HUES48 (cell line): ENCODE measurements around the gene CDKN2A.

Source experiments
- H3K27ac ChIP-seq: one replicate; pipeline ENCODE4 v1.7.0; 2013; ENCODE audit warnings: low read depth, low read length, inconsistent platforms
- H3K27me3 ChIP-seq: 2 replicates; pipeline ENCODE4 v1.6.1; 2013; ENCODE audit warnings: mild to moderate bottlenecking, low read length; ENCODE audit not compliant: control insufficient read depth, insufficient read depth
- H3K36me3 ChIP-seq: 2 replicates; pipeline ENCODE4 v1.6.1; 2013; ENCODE audit warnings: low read length; ENCODE audit not compliant: control insufficient read depth, insufficient read depth
- H3K4me1 ChIP-seq: 2 replicates; pipeline ENCODE4 v1.6.1; 2013; ENCODE audit warnings: mild to moderate bottlenecking, low read length; ENCODE audit not compliant: control insufficient read depth, insufficient read depth
- H3K4me3 ChIP-seq: 2 replicates; pipeline ENCODE4 v1.5.1; 2013; ENCODE audit warnings: mild to moderate bottlenecking, low read depth, low read length
- H3K9ac ChIP-seq: 2 replicates; pipeline ENCODE4 v1.6.1; 2013; ENCODE audit warnings: mild to moderate bottlenecking, low read depth, low read length, moderate library complexity
- H3K9me3 ChIP-seq: 2 replicates; pipeline ENCODE4 v1.6.1; 2013; ENCODE audit warnings: low read length; ENCODE audit not compliant: control insufficient read depth, insufficient read depth

Gene CDKN2A

DNA sequence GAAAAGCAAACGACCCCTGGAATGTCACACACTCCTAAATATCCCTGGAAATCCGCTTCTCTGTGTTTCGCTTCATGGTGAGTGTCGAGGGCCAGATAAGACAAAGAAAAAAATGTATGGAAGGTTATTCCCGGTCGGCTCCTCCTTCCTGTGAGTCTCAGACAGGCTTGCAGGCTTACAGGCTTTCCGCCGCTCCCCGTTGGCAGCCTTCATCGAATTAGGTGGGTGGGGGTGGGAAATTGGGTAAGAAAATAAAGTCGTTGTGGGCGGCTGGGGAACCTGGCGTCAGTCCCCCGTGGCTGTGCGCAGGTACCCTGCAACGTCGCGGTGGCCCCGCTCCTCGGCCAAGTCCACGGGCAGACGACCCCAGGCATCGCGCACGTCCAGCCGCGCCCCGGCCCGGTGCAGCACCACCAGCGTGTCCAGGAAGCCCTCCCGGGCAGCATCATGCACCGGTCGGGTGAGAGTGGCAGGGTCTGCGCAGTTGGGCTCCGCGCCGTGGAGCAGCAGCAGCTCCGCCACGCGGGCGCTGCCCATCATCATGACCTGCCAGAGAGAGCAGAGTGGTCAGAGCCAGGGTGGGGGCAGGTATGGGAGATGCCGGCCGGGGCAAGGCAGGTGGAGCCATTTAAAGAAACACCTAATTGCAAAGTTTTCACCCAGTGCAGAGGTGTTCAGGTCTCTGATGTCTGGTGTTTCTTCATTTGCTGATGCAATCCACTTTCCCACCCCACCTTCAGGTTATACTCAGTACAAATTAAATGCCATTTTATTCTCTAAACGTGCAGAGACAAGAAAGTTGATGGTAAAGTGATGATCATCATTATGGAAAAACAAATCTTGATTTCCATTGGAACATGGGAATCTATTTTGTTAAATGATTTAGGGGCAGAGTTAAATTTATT lies 11.8 kb upstream of the CDKN2A start:
- Histone ChIP-seq H3K9ac (no peak overlapping the region), H3K27ac (no peak overlapping the region), H3K4me1 (peaks cover 17% of the 10 kb centered on the region; the same call in 1 of the 2 replicates), H3K9me3 (no peaks in the 10 kb centered on the region), H3K27me3 (peaks cover 94% of the 10 kb centered on the region), H3K4me3 (peak overlapping the region; percentile 52), H3K36me3 (no peaks in the 10 kb centered on the region)

DNA sequence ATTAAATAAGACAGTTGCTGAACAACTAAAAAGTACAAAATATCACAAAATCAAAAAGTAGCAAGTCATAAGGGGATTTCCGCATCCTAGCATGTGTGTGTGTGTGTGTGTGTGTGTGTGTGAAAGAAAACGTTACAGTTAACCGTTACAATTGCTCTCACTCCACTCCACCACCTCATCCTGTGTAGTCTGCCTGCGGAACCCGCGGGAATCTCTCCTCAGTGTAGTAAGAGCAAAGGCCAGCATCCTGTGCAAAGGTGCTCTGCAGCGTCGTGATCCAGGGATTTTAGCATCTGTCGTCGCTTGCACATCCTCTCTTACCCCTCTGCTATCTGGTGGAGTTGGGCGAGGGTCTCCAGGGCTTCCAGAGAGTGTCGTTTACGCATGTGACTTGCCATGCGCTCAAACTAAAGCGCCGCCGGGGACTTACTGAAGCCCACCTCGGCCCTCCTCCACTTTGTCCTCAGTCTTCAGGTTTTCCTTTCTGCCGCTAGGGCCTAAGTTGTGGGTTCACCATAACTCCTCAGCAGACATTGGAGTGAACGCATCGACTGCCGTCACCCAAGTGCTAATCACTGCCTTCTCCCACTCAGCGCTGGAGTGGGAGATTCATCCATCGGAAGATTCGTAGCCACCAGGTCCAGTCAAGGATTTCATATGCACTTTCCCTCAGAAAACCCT lies 11.0 kb upstream of the CDKN2A start:
- Histone ChIP-seq H3K27me3 (peaks cover 94% of the 10 kb centered on the region), H3K27ac (no peak overlapping the region), H3K9me3 (no peaks in the 10 kb centered on the region), H3K4me3 (peak overlapping the region; percentile 52), H3K4me1 (peaks cover 17% of the 10 kb centered on the region; the same call in 1 of the 2 replicates), H3K9ac (no peak overlapping the region), H3K36me3 (no peaks in the 10 kb centered on the region)

DNA sequence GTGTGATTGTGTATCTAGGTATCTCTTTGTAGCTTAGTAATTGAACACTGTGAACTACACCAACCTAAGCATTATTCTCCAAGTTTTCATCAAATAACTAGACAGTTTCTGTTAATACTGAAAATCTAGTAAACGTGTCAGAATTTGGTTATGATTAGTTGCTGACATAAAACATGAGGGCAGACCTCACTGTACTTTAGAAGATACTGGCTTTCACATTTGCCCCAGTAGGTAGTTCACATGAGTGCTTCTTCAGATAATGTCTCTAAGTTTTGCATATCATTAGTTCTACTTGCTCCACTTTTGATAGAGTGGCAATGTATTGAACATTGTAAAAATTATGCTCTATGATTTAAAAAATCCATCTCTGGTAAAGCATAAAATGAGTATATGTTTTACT lies 7.8 kb upstream of the CDKN2A start:
- Histone ChIP-seq H3K4me1 (peaks cover 29% of the 10 kb centered on the region), H3K4me3 (no peak overlapping the region), H3K36me3 (no peaks in the 10 kb centered on the region), H3K9me3 (no peaks in the 10 kb centered on the region), H3K9ac (no peak overlapping the region), H3K27me3 (peaks cover 98% of the 10 kb centered on the region), H3K27ac (no peak overlapping the region)

DNA sequence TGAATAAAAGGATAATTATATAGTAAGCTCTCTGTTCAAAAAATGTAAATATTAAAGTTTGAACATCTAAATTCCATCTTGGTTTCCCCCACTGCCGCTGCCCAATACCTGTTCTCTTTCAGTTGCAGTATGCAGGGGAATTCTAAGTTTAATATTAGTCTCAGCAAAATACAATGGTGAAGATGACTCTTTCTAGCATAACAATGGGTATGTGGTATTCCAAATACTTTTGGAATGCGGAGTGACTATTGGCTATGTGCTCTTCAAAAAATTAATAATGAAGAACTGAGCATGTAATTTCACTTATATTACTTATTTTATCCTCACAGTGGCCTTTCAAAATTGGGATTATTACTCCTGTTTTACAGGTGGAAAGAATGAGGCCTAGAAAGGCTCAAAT lies 3.8 kb upstream of the CDKN2A start:
- Histone ChIP-seq H3K4me3 (no peak overlapping the region), H3K36me3 (no peaks in the 10 kb centered on the region), H3K9ac (no peak overlapping the region), H3K4me1 (peaks cover 39% of the 10 kb centered on the region), H3K27ac (peak overlapping the region; percentile 13), H3K9me3 (no peaks in the 10 kb centered on the region), H3K27me3 (peaks cover 96% of the 10 kb centered on the region)

DNA sequence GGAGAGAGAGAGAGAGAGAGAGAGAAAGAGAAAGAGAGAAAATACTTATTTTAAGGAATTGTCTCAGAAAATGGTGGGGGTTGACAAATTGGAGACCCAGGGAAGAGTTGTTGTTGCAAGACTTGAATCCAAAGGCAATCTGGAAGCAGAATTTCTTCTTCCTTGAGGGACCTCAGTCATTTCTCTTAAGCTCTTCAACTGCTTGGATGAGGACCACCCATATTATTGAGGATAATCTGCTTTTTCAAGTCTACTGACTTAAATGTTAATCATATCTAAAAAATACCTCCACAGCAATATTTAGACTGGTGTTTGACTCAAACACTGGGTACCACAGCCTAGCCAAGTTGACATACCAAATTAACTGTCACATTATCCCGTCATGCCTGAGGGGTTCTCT lies 3.3 kb upstream of the CDKN2A start:
- peaks cover 96% of the 10 kb centered on the region for H3K27me3 ChIP-seq
- no peak overlapping the region for H3K9ac ChIP-seq
- no peaks in the 10 kb centered on the region for H3K36me3 ChIP-seq
- no peak overlapping the region for H3K27ac ChIP-seq
- H3K9me3 ChIP-seq = no peaks in the 10 kb centered on the region
- peaks cover 39% of the 10 kb centered on the region for H3K4me1 ChIP-seq
- H3K4me3 ChIP-seq = no peak overlapping the region

DNA sequence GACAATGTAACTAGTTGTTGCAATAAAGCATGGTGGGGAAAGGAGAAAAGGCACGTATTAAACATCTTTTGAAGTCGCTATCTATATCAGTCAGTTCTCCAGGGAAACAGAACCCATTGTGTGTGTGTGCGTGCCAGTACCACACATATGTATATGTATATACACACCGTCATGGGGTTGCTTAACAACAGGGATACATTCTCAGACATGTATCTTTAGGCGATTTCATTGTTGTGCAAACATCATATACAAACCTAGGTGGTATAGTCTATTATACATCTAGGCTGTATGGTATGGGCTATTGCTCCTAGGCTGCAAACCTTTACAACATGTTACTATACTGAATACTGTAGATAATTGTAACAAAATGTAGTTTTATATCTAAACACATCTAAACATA lies 2.7 kb upstream of the CDKN2A start:
- Histone ChIP-seq H3K9me3 (no peaks in the 10 kb centered on the region), H3K27me3 (peaks cover 96% of the 10 kb centered on the region), H3K4me1 (peaks cover 39% of the 10 kb centered on the region), H3K9ac (no peak overlapping the region), H3K36me3 (no peaks in the 10 kb centered on the region), H3K4me3 (peak overlapping the region; percentile 76), H3K27ac (no peak overlapping the region)

DNA sequence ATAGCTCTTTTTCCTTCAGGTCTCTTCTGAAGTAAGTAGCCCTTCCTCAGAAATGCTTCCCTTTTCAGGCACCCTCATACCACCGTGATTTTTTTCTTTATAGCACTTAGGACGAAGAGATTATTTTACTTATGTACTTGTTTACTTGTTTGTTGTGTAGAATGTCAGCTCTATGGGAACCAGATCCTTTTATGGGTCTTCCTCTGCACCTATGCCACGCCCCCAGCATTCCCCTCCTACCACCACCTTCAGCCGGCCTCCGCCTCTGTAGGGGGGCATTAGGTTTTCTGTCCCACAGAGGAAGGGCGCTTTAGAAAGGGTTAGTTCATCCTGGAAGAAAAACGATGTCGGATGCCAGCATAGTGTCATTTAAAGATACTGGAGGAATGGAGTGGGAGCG lies 2.2 kb upstream of the CDKN2A start:
- Histone ChIP-seq H3K36me3 (no peaks in the 10 kb centered on the region), H3K27ac (no peak overlapping the region), H3K4me3 (peak overlapping the region; percentile 76), H3K9ac (peak overlapping the region; percentile 26; the same call in 1 of the 2 replicates), H3K4me1 (peaks cover 39% of the 10 kb centered on the region), H3K9me3 (no peaks in the 10 kb centered on the region), H3K27me3 (peaks cover 96% of the 10 kb centered on the region)

DNA sequence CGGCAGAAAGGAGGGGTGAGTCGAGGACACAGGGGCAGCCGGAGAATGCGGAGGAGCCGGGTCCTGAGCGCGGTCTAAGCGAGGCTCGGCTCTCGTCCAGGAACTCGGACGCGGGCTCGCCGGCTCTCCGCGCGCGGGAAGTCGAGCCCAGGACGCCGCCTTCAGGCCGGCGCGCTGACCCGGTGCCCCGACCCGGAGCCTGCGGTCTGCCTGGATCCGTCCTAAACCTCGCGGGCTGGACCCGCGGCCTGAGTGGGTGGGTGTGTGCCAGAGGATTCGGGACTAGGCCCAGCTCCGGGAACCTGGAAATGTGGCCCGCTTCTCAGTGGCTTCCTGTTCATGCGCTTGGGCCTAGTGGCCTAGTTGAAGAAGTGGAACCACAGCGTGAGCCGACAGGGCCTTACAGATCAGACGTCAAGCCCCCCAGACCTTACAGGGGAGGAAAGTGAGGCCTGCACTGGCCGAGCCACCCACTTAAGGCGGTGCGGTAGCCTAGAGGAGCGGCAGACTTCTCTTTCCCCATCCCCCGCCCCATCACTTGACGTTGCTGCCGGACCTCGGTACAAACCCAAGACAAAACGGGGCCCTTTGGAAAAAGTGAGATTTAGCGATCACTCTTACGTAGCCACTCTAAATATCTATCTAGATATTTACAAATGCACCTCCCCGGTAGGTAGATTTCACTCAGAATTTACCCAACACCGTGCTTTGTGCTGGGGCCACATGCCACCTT lies 1.6 kb upstream of the CDKN2A start:
- Histone ChIP-seq H3K9ac (peak overlapping the region; percentile 26; the same call in 1 of the 2 replicates), H3K36me3 (no peaks in the 10 kb centered on the region), H3K4me3 (peak overlapping the region; percentile 76), H3K27ac (no peak overlapping the region), H3K27me3 (peaks cover 96% of the 10 kb centered on the region), H3K9me3 (no peaks in the 10 kb centered on the region), H3K4me1 (peaks cover 39% of the 10 kb centered on the region)

DNA sequence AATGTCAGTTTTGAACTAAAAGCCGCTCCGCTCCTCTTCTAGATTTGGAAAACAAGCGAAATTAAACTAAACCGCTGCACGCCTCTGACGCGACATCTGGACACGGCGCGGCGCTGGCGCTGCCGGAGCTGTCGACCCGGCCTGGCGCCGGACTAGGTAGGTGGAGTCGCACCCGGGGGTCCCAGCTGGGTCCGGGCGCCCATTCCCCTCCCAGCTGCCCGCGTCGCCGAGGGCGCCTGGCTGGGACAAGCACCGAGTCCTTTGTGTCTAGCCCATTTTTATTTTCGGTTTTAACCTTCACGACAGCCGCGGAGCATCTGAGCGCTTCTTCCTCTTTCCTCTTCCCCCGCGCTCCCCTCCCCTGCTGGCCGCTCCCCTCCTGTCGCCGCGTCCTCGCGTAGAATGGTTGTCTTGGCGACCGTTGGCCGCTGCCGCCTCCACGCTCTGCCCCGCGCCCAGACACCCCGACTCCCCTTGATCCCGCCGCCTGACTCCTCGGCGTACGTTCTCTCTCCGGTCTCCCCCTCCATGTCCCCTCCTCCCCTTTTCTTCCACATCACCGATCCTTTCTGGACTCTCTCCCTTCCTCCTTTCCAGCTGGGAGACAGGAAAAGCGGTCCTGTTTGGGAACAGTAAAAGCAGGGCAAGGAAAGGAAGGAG lies 944 bp upstream of the CDKN2A start:
- Histone ChIP-seq H3K4me3 (peak overlapping the region; percentile 76), H3K27ac (no peak overlapping the region), H3K4me1 (peaks cover 41% of the 10 kb centered on the region), H3K9me3 (no peaks in the 10 kb centered on the region), H3K27me3 (peaks cover 96% of the 10 kb centered on the region), H3K36me3 (no peaks in the 10 kb centered on the region), H3K9ac (0 out of 2 replicates have a peak overlapping the region, but pooled peaks have one; percentile 26)

DNA sequence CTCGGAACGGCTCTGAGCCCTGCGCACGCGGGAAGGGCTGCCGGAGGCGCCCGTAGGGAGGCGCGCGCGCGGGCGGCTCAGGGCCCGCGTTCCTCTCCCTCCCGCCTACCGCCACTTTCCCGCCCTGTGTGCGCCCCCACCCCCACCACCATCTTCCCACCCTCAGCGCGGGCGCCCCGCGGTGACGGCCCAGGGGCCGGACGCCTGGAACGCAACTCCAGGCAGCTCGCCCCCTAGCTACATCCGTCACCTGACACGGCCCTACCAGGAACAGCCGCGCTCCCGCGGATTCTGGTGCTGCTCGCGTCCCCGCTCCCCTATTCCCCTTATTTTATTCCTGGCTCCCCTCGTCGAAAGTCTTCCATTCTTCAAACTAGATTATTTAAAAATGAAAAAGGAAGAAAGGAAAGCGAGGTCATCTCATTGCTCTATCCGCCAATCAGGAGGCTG lies 389 bp upstream of the CDKN2A start, which contains the start of gene CDKN2B-AS1:
TSS of gene CDKN2B-AS1 (plus strand) at position 236 of the 450 bp plus-strand sequence.
- H3K27ac ChIP-seq = no peak within 1 kb of the TSS
- no peaks in the 10 kb centered on the region for H3K9me3 ChIP-seq
- H3K4me3 ChIP-seq = peak within 1 kb of the TSS; percentile 76
- peaks cover 96% of the 10 kb centered on the region for H3K27me3 ChIP-seq
- 0 out of 2 replicates have a peak within 1 kb of the TSS, but pooled peaks have one; percentile 26 for H3K9ac ChIP-seq
- H3K36me3 ChIP-seq = no peaks in the 10 kb centered on the region
- peaks cover 45% of the 10 kb centered on the region for H3K4me1 ChIP-seq
